ENCODE measurements around the gene SH2D5. TPM values are rescaled to one million over a fixed set of nuclear protein-coding genes. Genes with fewer than 3 reads are reported as not detected.

The SH2D5 gene
- 0.23 and 0.24 TPM in 2 replicates for total RNA-seq

- Mint-ChIP-seq H3K27ac (peak within 1 kb of the TSS; percentile 70), H3K27me3 (peaks cover 37% of the 10 kb centered on the region), H3K9me3 (no peaks in the 10 kb centered on the region), H3K4me3 (peak within 1 kb of the TSS; percentile 88), H3K36me3 (ENCODE audit: low read depth) (peaks cover 11% of the 10 kb centered on the region), H3K4me1 (peaks cover 14% of the 10 kb centered on the region)
- intact Hi-C loops (cut with micrococcal nuclease), result loop anchor here (2.0 to 10.0 kb wide), 4 partner anchors 36 to 562 kb away; partner anchors contain the start of genes DDOST, ECE1 and HP1BP3
- DNase-seq, result peak; percentile 90
Observed at GRCh38 chr1:20732588-20733359, at the start of gene SH2D5. Gene SH2D5, minus strand, starts transcription at chr1:20732703. Its CDS starts 4,659 bp downstream, at chr1:20728044.

GRCh38 chr1:20775700-20776099, 43.2 kb upstream of the SH2D5 start:
- no peak for DNase-seq
- H3K27me3 Mint-ChIP-seq, result no peaks in the 10 kb centered on the region
- H3K4me1 Mint-ChIP-seq, result peaks cover 16% of the 10 kb centered on the region
- no peak overlapping the region for H3K4me3 Mint-ChIP-seq
- no peaks in the 10 kb centered on the region for H3K9me3 Mint-ChIP-seq
- peaks cover 50% of the 10 kb centered on the region for H3K36me3 Mint-ChIP-seq (ENCODE audit: low read depth)
- no peak overlapping the region for H3K27ac Mint-ChIP-seq
- intact Hi-C loops (cut with micrococcal nuclease), result no loop called here

GRCh38 chr1:20771780-20772179, 39.3 kb upstream of the SH2D5 start:
- peaks cover 55% of the 10 kb centered on the region for H3K36me3 Mint-ChIP-seq (ENCODE audit: low read depth)
- no peaks in the 10 kb centered on the region for H3K9me3 Mint-ChIP-seq
- H3K27me3 Mint-ChIP-seq, result no peaks in the 10 kb centered on the region
- no peak for DNase-seq
- intact Hi-C loops (cut with micrococcal nuclease), result no loop called here
- no peak overlapping the region for H3K27ac Mint-ChIP-seq
- no peak overlapping the region for H3K4me3 Mint-ChIP-seq
- H3K4me1 Mint-ChIP-seq, result peaks cover 4% of the 10 kb centered on the region

GRCh38 chr1:20770314-20771087, 38.0 kb upstream of the SH2D5 start:
- DNase-seq, result no peak
- Mint-ChIP-seq H3K27ac (no peak overlapping the region), H3K36me3 (ENCODE audit: low read depth) (peaks cover 59% of the 10 kb centered on the region), H3K4me1 (peaks cover 2% of the 10 kb centered on the region), H3K4me3 (no peak overlapping the region), H3K9me3 (no peaks in the 10 kb centered on the region), H3K27me3 (no peaks in the 10 kb centered on the region)
- intact Hi-C loops (cut with micrococcal nuclease), result no loop called here

GRCh38 chr1:20767271-20767670, 34.8 kb upstream of the SH2D5 start:
- peaks cover 54% of the 10 kb centered on the region for H3K36me3 Mint-ChIP-seq (ENCODE audit: low read depth)
- no peaks in the 10 kb centered on the region for H3K9me3 Mint-ChIP-seq
- no peaks in the 10 kb centered on the region for H3K4me1 Mint-ChIP-seq
- H3K4me3 Mint-ChIP-seq, result no peak overlapping the region
- H3K27me3 Mint-ChIP-seq, result no peaks in the 10 kb centered on the region
- DNase-seq, result no peak
- intact Hi-C loops (cut with micrococcal nuclease), result no loop called here
- H3K27ac Mint-ChIP-seq, result no peak overlapping the region

GRCh38 chr1:20763417-20763816, 30.9 kb upstream of the SH2D5 start:
- H3K4me1 Mint-ChIP-seq, result no peaks in the 10 kb centered on the region
- H3K4me3 Mint-ChIP-seq, result no peak overlapping the region
- no peaks in the 10 kb centered on the region for H3K9me3 Mint-ChIP-seq
- no peaks in the 10 kb centered on the region for H3K27me3 Mint-ChIP-seq
- intact Hi-C loops (cut with micrococcal nuclease), result no loop called here
- no peak overlapping the region for H3K27ac Mint-ChIP-seq
- no peak for DNase-seq
- H3K36me3 Mint-ChIP-seq (ENCODE audit: low read depth), result peaks cover 59% of the 10 kb centered on the region

- peaks cover 65% of the 10 kb centered on the region for H3K36me3 Mint-ChIP-seq (ENCODE audit: low read depth)
- DNase-seq, result no peak
- no peaks in the 10 kb centered on the region for H3K9me3 Mint-ChIP-seq
- H3K27me3 Mint-ChIP-seq, result no peaks in the 10 kb centered on the region
- no peak overlapping the region for H3K4me3 Mint-ChIP-seq
- H3K4me1 Mint-ChIP-seq, result no peaks in the 10 kb centered on the region
- intact Hi-C loops (cut with micrococcal nuclease), result no loop called here
- no peak overlapping the region for H3K27ac Mint-ChIP-seq
Observed at GRCh38 chr1:20760322-20760721, 27.8 kb upstream of the SH2D5 start.

GRCh38 chr1:20753589-20753988, 21.1 kb upstream of the SH2D5 start:
- no peak overlapping the region for H3K27ac Mint-ChIP-seq
- H3K9me3 Mint-ChIP-seq, result no peaks in the 10 kb centered on the region
- intact Hi-C loops (cut with micrococcal nuclease), result no loop called here
- H3K36me3 Mint-ChIP-seq (ENCODE audit: low read depth), result peaks cover 48% of the 10 kb centered on the region
- peaks cover 2% of the 10 kb centered on the region for H3K4me1 Mint-ChIP-seq
- no peaks in the 10 kb centered on the region for H3K27me3 Mint-ChIP-seq
- no peak for DNase-seq
- H3K4me3 Mint-ChIP-seq, result no peak overlapping the region

- intact Hi-C loops (cut with micrococcal nuclease), result no loop called here
- Mint-ChIP-seq H3K4me1 (peaks cover 2% of the 10 kb centered on the region), H3K4me3 (no peak overlapping the region), H3K27ac (no peak overlapping the region), H3K27me3 (no peaks in the 10 kb centered on the region), H3K36me3 (ENCODE audit: low read depth) (peaks cover 53% of the 10 kb centered on the region), H3K9me3 (no peaks in the 10 kb centered on the region)
- no peak for DNase-seq
Observed at GRCh38 chr1:20751462-20751990, 19.0 kb upstream of the SH2D5 start.

GRCh38 chr1:20742671-20743070, 10.2 kb upstream of the SH2D5 start:
- DNase-seq, result no peak
- Mint-ChIP-seq H3K9me3 (no peaks in the 10 kb centered on the region), H3K27me3 (no peaks in the 10 kb centered on the region), H3K27ac (no peak overlapping the region), H3K36me3 (ENCODE audit: low read depth) (peaks cover 64% of the 10 kb centered on the region), H3K4me3 (no peak overlapping the region), H3K4me1 (no peaks in the 10 kb centered on the region)
- intact Hi-C loops (cut with micrococcal nuclease), result no loop called here

- no peak for DNase-seq
- H3K36me3 Mint-ChIP-seq (ENCODE audit: low read depth), result peaks cover 57% of the 10 kb centered on the region
- H3K9me3 Mint-ChIP-seq, result no peaks in the 10 kb centered on the region
- no peak overlapping the region for H3K4me3 Mint-ChIP-seq
- intact Hi-C loops (cut with micrococcal nuclease), result no loop called here
- H3K27ac Mint-ChIP-seq, result no peak overlapping the region
- H3K27me3 Mint-ChIP-seq, result no peaks in the 10 kb centered on the region
- H3K4me1 Mint-ChIP-seq, result no peaks in the 10 kb centered on the region
Observed at GRCh38 chr1:20740781-20741180, 8.3 kb upstream of the SH2D5 start.

GRCh38 chr1:20739225-20739624, 6.7 kb upstream of the SH2D5 start:
- H3K9me3 Mint-ChIP-seq, result no peaks in the 10 kb centered on the region
- no peak overlapping the region for H3K4me3 Mint-ChIP-seq
- no peaks in the 10 kb centered on the region for H3K27me3 Mint-ChIP-seq
- no peaks in the 10 kb centered on the region for H3K4me1 Mint-ChIP-seq
- intact Hi-C loops (cut with micrococcal nuclease), result loop anchor here (10.0 kb wide), 1 partner anchor 556 kb away; the partner anchor contains the start of gene ECE1
- H3K27ac Mint-ChIP-seq, result no peak overlapping the region
- H3K36me3 Mint-ChIP-seq (ENCODE audit: low read depth), result peaks cover 44% of the 10 kb centered on the region
- no peak for DNase-seq

- H3K4me3 Mint-ChIP-seq, result no peak overlapping the region
- no peak for DNase-seq
- H3K9me3 Mint-ChIP-seq, result no peaks in the 10 kb centered on the region
- no peak overlapping the region for H3K27ac Mint-ChIP-seq
- intact Hi-C loops (cut with micrococcal nuclease), result loop anchor here (10.0 kb wide), 1 partner anchor 559 kb away; the partner anchor contains the start of gene ECE1
- H3K36me3 Mint-ChIP-seq (ENCODE audit: low read depth), result peaks cover 26% of the 10 kb centered on the region
- H3K27me3 Mint-ChIP-seq, result peaks cover 11% of the 10 kb centered on the region
- H3K4me1 Mint-ChIP-seq, result peaks cover 11% of the 10 kb centered on the region
Observed at GRCh38 chr1:20735581-20736111, 3.1 kb upstream of the SH2D5 start.

Measured in activated CD4-positive, alpha-beta T cell treated with anti-CD3 and anti-CD28 coated beads, Interleukin-2, amount 10 ng/mL, durations not matched to agents 24 days and 14 days (primary cell).